CD4-positive, alpha-beta memory T cell (primary cell): ENCODE data around the gene MTURN. TPM values are rescaled to one million over a fixed set of nuclear protein-coding genes. Genes with fewer than 3 reads are reported as not detected.
A peak's percentile ranks its signal among the peaks of the same experiment; 100 is the strongest.

Source experiments
- CTCF ChIA-PET: fragments of 350-600 bp; sonication (Branson Sonifier 250); formaldehyde crosslinking; loops from one replicate; lab custom pipeline; 2021; ENCODE audit warnings: inconsistent platforms; ENCODE audit not compliant: partially characterized antibody; lab: Charles Lee
- POLR2A ChIA-PET: fragments of 350-600 bp; sonication (Branson Sonifier 250); formaldehyde crosslinking; loops from one replicate; lab custom pipeline; 2021; ENCODE audit not compliant: partially characterized antibody; lab: Charles Lee
- DNase-seq, 5 donors: peaks; one replicate each; pipeline versions ENCODE4 v3.0.0 to v3.0.0-alpha.2; 2020 to 2022; ENCODE audit warnings: mixed read lengths in 1 of 5
- H3K27ac ChIP-seq: one replicate; pipeline ENCODE4 v1.7.0; 2013; ENCODE audit warnings: low read depth, low read length
- H3K27me3 ChIP-seq: 2 replicates; pipeline ENCODE4 v1.7.0; 2013; ENCODE audit warnings: mild to moderate bottlenecking, low read length, moderate library complexity; ENCODE audit not compliant: insufficient read depth
- H3K36me3 ChIP-seq: 2 replicates; pipeline ENCODE4 v1.7.0; 2013; ENCODE audit warnings: mild to moderate bottlenecking, low read length, moderate library complexity; ENCODE audit not compliant: insufficient read depth
- H3K4me1 ChIP-seq: 2 replicates; pipeline ENCODE4 v1.7.0; 2013; ENCODE audit warnings: mild to moderate bottlenecking, low read length, moderate library complexity; ENCODE audit not compliant: insufficient read depth
- H3K4me3 ChIP-seq, 2 donors: one replicate each; pipeline ENCODE4 v1.7.0; 2013; ENCODE audit warnings: low read length in 2 of 2, mild to moderate bottlenecking in 1 of 2
- H3K9me3 ChIP-seq, 2 donors: one replicate each; pipeline ENCODE4 v1.7.0; 2013; ENCODE audit warnings: low read length in 2 of 2, control low read depth in 1 of 2; ENCODE audit not compliant: control insufficient read depth in 1 of 2
- H3K27ac Mint-ChIP-seq, 7 donors: one replicate each; pipeline ENCODE4 v1.8.0; 2020 to 2021; ENCODE audit warnings: mixed read lengths in 7 of 7, mild to moderate bottlenecking in 6 of 7, inconsistent platforms in 3 of 7, moderate library complexity in 3 of 7
- H3K27me3 Mint-ChIP-seq, 2 donors: one replicate each; pipeline ENCODE4 v1.8.0; 2020 to 2021; ENCODE audit warnings: mixed read lengths in 2 of 2
- H3K36me3 Mint-ChIP-seq, 2 donors: one replicate each; pipeline ENCODE4 v1.8.0; 2020 to 2021; ENCODE audit warnings: mixed read lengths in 2 of 2, inconsistent platforms in 1 of 2, mild to moderate bottlenecking in 1 of 2
- H3K4me1 Mint-ChIP-seq, 4 donors: one replicate each; pipeline ENCODE4 v1.8.0; 2020 to 2021; ENCODE audit warnings: mixed read lengths in 4 of 4, mild to moderate bottlenecking in 1 of 4
- H3K4me3 Mint-ChIP-seq, 8 donors: one replicate each; pipeline ENCODE4 v1.8.0; 2020 to 2021; ENCODE audit warnings: mixed read lengths in 8 of 8, mild to moderate bottlenecking in 7 of 8, moderate library complexity in 6 of 8, inconsistent platforms in 3 of 8
- H3K9me3 Mint-ChIP-seq, 8 donors: one replicate each; pipeline ENCODE4 v1.8.0; 2020 to 2021; ENCODE audit warnings: mixed read lengths in 8 of 8, mild to moderate bottlenecking in 5 of 8, inconsistent platforms in 3 of 8, moderate library complexity in 1 of 8
- intact Hi-C: fragments of 100-400 bp; cut with micrococcal nuclease; formaldehyde crosslinking; loops from one replicate; pipeline ENCODE4 v1.15.1; 2023
- polyA plus RNA-seq, 2 donors: library from polyadenylated mRNA; unstranded; fragments of 300-500 nt; fragmentation: Illumina TruSeq; gene quantifications; one replicate each; pipeline ENCODE4 v1.2.3, GENCODE V29; 2021
- total RNA-seq, 2 experiments: library from RNA; stranded (reverse); gene quantifications; one replicate each; pipeline ENCODE4 v1.2.3, GENCODE V29; 2021

The MTURN gene
- total and polyA plus RNA-seq, 4 experiments from 2014 or later: 3.2 to 19.2 (median 11.1) TPM

DNA sequence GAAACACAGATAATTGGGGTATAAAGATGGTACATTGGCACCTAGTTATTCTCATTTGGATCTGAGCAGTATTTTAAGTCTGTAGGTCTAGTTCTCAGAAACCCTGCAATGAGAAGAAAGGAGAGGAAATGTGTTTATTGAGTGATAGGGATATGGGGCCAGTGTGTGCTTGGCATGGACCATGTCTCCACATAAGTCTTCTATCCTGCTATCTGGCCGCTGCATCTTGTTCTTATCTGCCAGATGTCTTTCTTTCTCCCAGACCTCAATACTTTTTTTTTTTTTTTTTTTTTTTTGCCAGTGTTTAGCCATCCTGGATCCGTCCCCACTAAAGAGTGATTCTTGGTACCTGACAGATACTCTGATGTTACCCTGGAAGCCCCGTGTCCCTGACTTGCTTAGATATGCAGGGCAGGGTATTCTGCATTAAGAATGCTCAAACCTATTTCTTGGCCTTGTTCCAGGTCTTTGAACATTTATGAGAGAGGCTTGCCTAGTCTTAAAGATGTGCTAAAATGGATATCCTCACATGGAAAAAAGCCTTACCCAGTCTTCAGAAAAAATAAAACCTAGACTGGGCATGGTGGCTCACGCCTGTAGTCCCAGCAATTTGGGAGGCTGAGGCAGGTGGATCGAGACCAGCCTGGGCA lies 10.0 kb downstream of the MTURN start:
- ChIA-PET CTCF (interaction anchor here (1.1 kb wide), 1 partner anchor 10 kb away, joined by 5 read pairs; no protein-coding TSS in a partner anchor), POLR2A (no interaction called here)
- H3K27ac ChIP-seq: no peak overlapping the region
- no peak overlapping the region for H3K4me3 Mint-ChIP-seq
- DNase-seq: no peak
- H3K36me3 ChIP-seq: no peaks in the 10 kb centered on the region
- H3K4me1 ChIP-seq: peaks cover 11% of the 10 kb centered on the region
- no peaks in the 10 kb centered on the region for H3K9me3 Mint-ChIP-seq
- H3K27me3 ChIP-seq: no peaks in the 10 kb centered on the region
- peaks cover 0 to 9% (median 7%) of the 10 kb centered on the region in 4 donors for H3K4me1 Mint-ChIP-seq
- no peaks in the 10 kb centered on the region for H3K27me3 Mint-ChIP-seq
- H3K9me3 ChIP-seq: no peaks in the 10 kb centered on the region
- intact Hi-C loops: no loop called here
- no peaks in the 10 kb centered on the region for H3K36me3 Mint-ChIP-seq
- no peak overlapping the region for H3K27ac Mint-ChIP-seq
- H3K4me3 ChIP-seq: no peak overlapping the region

- intact Hi-C loops: no loop called here
Observed at GRCh38 chr7:30145426-30145970, 10.7 kb downstream of the MTURN start.

DNA sequence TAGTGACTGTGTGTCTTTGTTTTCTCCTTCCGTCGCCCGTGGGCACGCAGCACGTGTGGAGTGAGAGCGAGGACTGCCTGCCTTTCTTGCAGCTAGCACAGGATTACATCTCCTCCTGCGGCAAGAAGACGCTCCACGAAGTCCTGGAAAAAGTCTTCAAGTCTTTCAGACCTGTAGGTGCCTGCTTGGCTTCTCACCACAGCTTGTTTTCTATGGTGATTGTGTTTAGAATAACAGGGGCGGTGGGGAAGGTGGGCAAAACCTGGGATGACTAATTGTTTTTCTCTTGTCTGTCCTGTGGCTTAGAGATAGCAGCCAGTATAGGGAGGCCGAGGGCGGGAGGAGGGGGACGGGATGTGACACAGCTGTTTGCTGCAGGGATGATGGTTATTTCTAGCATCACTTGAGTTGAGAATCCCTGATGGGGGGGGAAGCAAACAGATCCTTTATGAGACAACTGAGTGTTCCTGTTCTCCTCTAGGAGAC lies 11.4 kb downstream of the MTURN start:
- H3K9me3 ChIP-seq: no peaks in the 10 kb centered on the region
- Mint-ChIP-seq H3K4me1 (peaks cover 0 to 9% (median 7%) of the 10 kb centered on the region in 4 donors), H3K9me3 (no peaks in the 10 kb centered on the region), H3K27ac (no peak overlapping the region), H3K36me3 (peaks cover 2 to 4% of the 10 kb centered on the region in 2 donors), H3K27me3 (no peaks in the 10 kb centered on the region), H3K4me3 (no peak overlapping the region)
- H3K4me3 ChIP-seq: no peak overlapping the region
- DNase-seq: no peak
- POLR2A ChIA-PET: interaction anchor here (1.2 kb wide), 1 partner anchor 12 kb away, joined by 3 read pairs; the partner anchor contains the start of gene MTURN
- H3K27me3 ChIP-seq: no peaks in the 10 kb centered on the region
- H3K27ac ChIP-seq: no peak overlapping the region
- intact Hi-C loops: no loop called here
- no peaks in the 10 kb centered on the region for H3K36me3 ChIP-seq
- CTCF ChIA-PET: no interaction called here
- peaks cover 12% of the 10 kb centered on the region for H3K4me1 ChIP-seq

More at GRCh38 chr7:30145426-30145970, 10.7 kb downstream of the MTURN start:
- ChIA-PET POLR2A (interaction anchor here (1.2 kb wide), 1 partner anchor 11 kb away, joined by 3 read pairs; the partner anchor contains the start of gene MTURN), CTCF (no interaction called here)
- H3K4me3 Mint-ChIP-seq: no peak overlapping the region
- no peak overlapping the region for H3K4me3 ChIP-seq
- no peaks in the 10 kb centered on the region for H3K9me3 Mint-ChIP-seq
- H3K36me3 Mint-ChIP-seq: peaks cover 2 to 4% of the 10 kb centered on the region in 2 donors
- peaks cover 12% of the 10 kb centered on the region for H3K4me1 ChIP-seq
- H3K4me1 Mint-ChIP-seq: peaks cover 0 to 9% (median 7%) of the 10 kb centered on the region in 4 donors
- H3K27ac Mint-ChIP-seq: no peak overlapping the region
- no peaks in the 10 kb centered on the region for H3K36me3 ChIP-seq
- no peaks in the 10 kb centered on the region for H3K27me3 ChIP-seq
- no peaks in the 10 kb centered on the region for H3K9me3 ChIP-seq
- no peak overlapping the region for H3K27ac ChIP-seq
- no peak for DNase-seq
- no peaks in the 10 kb centered on the region for H3K27me3 Mint-ChIP-seq

- ChIA-PET POLR2A (no interaction called here), CTCF (no interaction called here)
- no peak overlapping the region for H3K27ac ChIP-seq
- Mint-ChIP-seq H3K27me3 (no peaks in the 10 kb centered on the region), H3K4me3 (no peak overlapping the region), H3K9me3 (no peaks in the 10 kb centered on the region), H3K4me1 (peaks cover 0 to 9% (median 6%) of the 10 kb centered on the region in 4 donors), H3K36me3 (peaks cover 2 to 4% of the 10 kb centered on the region in 2 donors), H3K27ac (no peak overlapping the region)
- no peaks in the 10 kb centered on the region for H3K9me3 ChIP-seq
- H3K36me3 ChIP-seq: no peaks in the 10 kb centered on the region
- peaks cover 12% of the 10 kb centered on the region for H3K4me1 ChIP-seq
- intact Hi-C loops: no loop called here
- DNase-seq: no peak
- no peaks in the 10 kb centered on the region for H3K27me3 ChIP-seq
- no peak overlapping the region for H3K4me3 ChIP-seq
Observed at GRCh38 chr7:30147223-30147622, 12.4 kb downstream of the MTURN start.

DNA sequence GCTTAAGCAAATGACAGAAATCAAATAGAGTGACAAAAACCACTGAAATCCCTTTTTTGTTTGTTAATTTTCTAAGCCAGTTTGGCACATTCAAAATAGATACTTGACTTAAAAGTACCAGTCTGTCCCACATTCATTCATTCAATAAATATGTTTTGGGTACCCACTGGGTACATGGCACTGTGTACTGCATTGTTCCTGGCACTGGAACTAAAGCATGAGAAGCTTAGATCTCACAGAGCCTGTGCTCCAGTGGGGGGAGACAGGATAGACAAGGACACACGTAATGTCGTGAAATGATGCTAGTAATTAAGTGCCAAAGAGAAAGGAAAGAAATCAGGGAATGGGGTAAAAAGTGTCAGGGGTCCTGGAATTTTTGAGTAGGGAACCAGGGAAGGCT lies 13.0 kb downstream of the MTURN start:
- CTCF ChIA-PET: interaction anchor here (0.8 to 0.9 kb wide), 2 partner anchors 13 to 201 kb away, joined by 5 read pairs; partner anchors contain the start of gene MTURN
- no peak for DNase-seq
- H3K36me3 Mint-ChIP-seq: peaks cover 2 to 4% of the 10 kb centered on the region in 2 donors
- no peak overlapping the region for H3K4me3 Mint-ChIP-seq
- no peaks in the 10 kb centered on the region for H3K27me3 Mint-ChIP-seq
- Histone ChIP-seq H3K27me3 (no peaks in the 10 kb centered on the region), H3K36me3 (no peaks in the 10 kb centered on the region), H3K4me3 (no peak overlapping the region), H3K27ac (no peak overlapping the region), H3K9me3 (no peaks in the 10 kb centered on the region), H3K4me1 (peaks cover 12% of the 10 kb centered on the region)
- H3K9me3 Mint-ChIP-seq: no peaks in the 10 kb centered on the region
- intact Hi-C loops: no loop called here
- peaks cover 0 to 9% (median 6%) of the 10 kb centered on the region in 4 donors for H3K4me1 Mint-ChIP-seq
- no peak overlapping the region for H3K27ac Mint-ChIP-seq
- POLR2A ChIA-PET: interaction anchor here (1.0 to 2.5 kb wide), 3 partner anchors 13 to 360 kb away, joined by 3 to 12 read pairs (median 3); partner anchors contain the start of gene MTURN

GRCh38 chr7:30148426-30148825 lies 13.6 kb downstream of the MTURN start:
- H3K36me3 Mint-ChIP-seq: peaks cover 2 to 4% of the 10 kb centered on the region in 2 donors
- H3K9me3 Mint-ChIP-seq: no peaks in the 10 kb centered on the region
- no peaks in the 10 kb centered on the region for H3K27me3 Mint-ChIP-seq
- peak overlapping the region in 2 of 7 donors; percentile 53 for H3K27ac Mint-ChIP-seq
- H3K36me3 ChIP-seq: no peaks in the 10 kb centered on the region
- DNase-seq: no peak
- H3K4me1 Mint-ChIP-seq: peaks cover 0 to 9% (median 6%) of the 10 kb centered on the region in 4 donors
- POLR2A ChIA-PET: interaction anchor here (1.0 to 2.5 kb wide), 3 partner anchors 14 to 359 kb away, joined by 3 to 12 read pairs (median 3); partner anchors contain the start of gene MTURN
- peaks cover 12% of the 10 kb centered on the region for H3K4me1 ChIP-seq
- H3K27me3 ChIP-seq: no peaks in the 10 kb centered on the region
- H3K4me3 ChIP-seq: no peak overlapping the region
- no peak overlapping the region for H3K27ac ChIP-seq
- intact Hi-C loops: no loop called here
- no peaks in the 10 kb centered on the region for H3K9me3 ChIP-seq
- CTCF ChIA-PET: interaction anchor here (0.8 to 0.9 kb wide), 2 partner anchors 13 to 200 kb away, joined by 5 read pairs; partner anchors contain the start of gene MTURN
- peak overlapping the region in 3 of 8 donors; percentile 62 to 69 (median 66) for H3K4me3 Mint-ChIP-seq
